Upper lobe of right lung (tissue), 1 donor: ENCODE results near the gene EHBP1. TPM values are rescaled to one million over a fixed set of nuclear protein-coding genes. Genes with fewer than 3 reads are reported as not detected.

Experiments used
- ATAC-seq: fragments of 200-7000 bp; cut with Tn5 transposase; one replicate; pipeline ENCODE4 v1.9.1; 2020; ENCODE audit warnings: mild to moderate bottlenecking, moderate library complexity
- DNase-seq: peaks from one replicate; pipeline ENCODE4 v3.0.0-alpha.2; 2020
- H3K27ac ChIP-seq: fragments of 200-600 bp; one replicate; pipeline ENCODE4 v1.8.0; 2022
- H3K27me3 ChIP-seq: fragments of 200-600 bp; one replicate; pipeline ENCODE4 v1.8.0; 2022; ENCODE audit warnings: mild to moderate bottlenecking
- H3K36me3 ChIP-seq: fragments of 200-600 bp; one replicate; pipeline ENCODE4 v1.8.0; 2022
- H3K4me1 ChIP-seq: fragments of 200-600 bp; one replicate; pipeline ENCODE4 v1.8.0; 2022
- H3K4me3 ChIP-seq: fragments of 200-600 bp; one replicate; pipeline ENCODE4 v1.8.0; 2022; ENCODE audit warnings: mild to moderate bottlenecking
- H3K9me3 ChIP-seq: fragments of 200-600 bp; one replicate; pipeline ENCODE4 v1.8.0; 2022
- CTCF ChIP-seq: fragments of 200-600 bp; IDR thresholded peaks from one replicate; pipeline ENCODE4 v1.8.0; 2022; ENCODE audit warnings: antibody characterized with exemption
- intact Hi-C: fragments of 100-400 bp; cut with DNase I; formaldehyde crosslinking; loops from one replicate; pipeline ENCODE4 v1.11.0; 2022
- total RNA-seq: library from RNA; stranded (reverse); fragmentation: NEBNext Ultra II Directional; extraction: Animal tissue kit (Norgen Biotek cat#: 25700); gene quantifications from one replicate; pipeline ENCODE4 v1.2.1, GENCODE V29; 2021
- donor health status: DM: no; HTN: yes; CAD: no; lungs with severe emphysema.

Gene EHBP1
- total RNA-seq, 1 donor from 2014 or later = 46.7 TPM

GRCh38 chr2:63086687-63087086 is 381.2 kb downstream of the EHBP1 start:
- no peaks in the 10 kb centered on the region for H3K27me3 ChIP-seq
- intact Hi-C loops = no loop called here
- DNase-seq (no peak), ATAC-seq (no peak)
- H3K4me3 ChIP-seq = no peak overlapping the region
- H3K9me3 ChIP-seq = no peaks in the 10 kb centered on the region
- no peaks in the 10 kb centered on the region for H3K4me1 ChIP-seq
- no peak for TF ChIP-seq CTCF
- H3K36me3 ChIP-seq = no peaks in the 10 kb centered on the region
- H3K27ac ChIP-seq = no peak overlapping the region

GRCh38 chr2:63092401-63092800 is 386.9 kb downstream of the EHBP1 start:
- DNase-seq (no peak), ATAC-seq (no peak)
- Histone ChIP-seq H3K4me3 (no peak overlapping the region), H3K4me1 (no peaks in the 10 kb centered on the region), H3K27ac (no peak overlapping the region), H3K9me3 (no peaks in the 10 kb centered on the region), H3K27me3 (no peaks in the 10 kb centered on the region), H3K36me3 (no peaks in the 10 kb centered on the region)
- no peak for TF ChIP-seq CTCF
- intact Hi-C loops = no loop called here

GRCh38 chr2:63092857-63093256 is 387.3 kb downstream of the EHBP1 start:
- no peaks in the 10 kb centered on the region for H3K4me1 ChIP-seq
- DNase-seq = no peak
- no peak overlapping the region for H3K27ac ChIP-seq
- no peaks in the 10 kb centered on the region for H3K9me3 ChIP-seq
- intact Hi-C loops = no loop called here
- no peak for TF ChIP-seq CTCF
- ATAC-seq = no peak
- H3K36me3 ChIP-seq = no peaks in the 10 kb centered on the region
- H3K27me3 ChIP-seq = no peaks in the 10 kb centered on the region
- no peak overlapping the region for H3K4me3 ChIP-seq

- TF ChIP-seq CTCF = no peak
- ATAC-seq (no peak), DNase-seq (no peak)
- H3K4me1 ChIP-seq = no peaks in the 10 kb centered on the region
- no peak overlapping the region for H3K4me3 ChIP-seq
- no peak overlapping the region for H3K27ac ChIP-seq
- no peaks in the 10 kb centered on the region for H3K36me3 ChIP-seq
- intact Hi-C loops = no loop called here
- H3K27me3 ChIP-seq = no peaks in the 10 kb centered on the region
- H3K9me3 ChIP-seq = no peaks in the 10 kb centered on the region
Observed at GRCh38 chr2:63093502-63093901, 388.0 kb downstream of the EHBP1 start.

Other genes starting within 250 kb of the EHBP1 start
- 2.0 TPM for gene TMEM17, start 199.5 kb upstream of the EHBP1 start, total RNA-seq